ENCODE data around the gene LAMA2. TPM values are rescaled to one million over a fixed set of nuclear protein-coding genes. Genes with fewer than 3 reads are reported as not detected.

Gene LAMA2
- total and polyA plus RNA-seq, 2 of the 13 experiments (the other 11 are each of a cell fraction or from before 2014, with no cell fraction given): 0.11 to 0.28 TPM

- no peak for TF ChIP-seq ZNF816 (CRISPR knock-in tag; IDR thresholded peaks at IDR 0.05; ENCODE audit: borderline replicate concordance)
Observed at GRCh38 chr6:128952902-128953301, 70.0 kb downstream of the LAMA2 start (continued).

GRCh38 chr6:128954308-128955043, 71.5 kb downstream of the LAMA2 start:
- Histone ChIP-seq H3K79me2 (ENCODE audit: insufficient read depth, low read length) (no peaks in the 10 kb centered on the region), H3K36me3 (replicated peaks in 1 of 2; ENCODE audit: control insufficient read depth in 1 of 2, insufficient read depth in 2 of 2, low read length in 2 of 2) (no peaks in the 10 kb centered on the region), H3K9me3 (ENCODE audit: low read length) (no peaks in the 10 kb centered on the region), H3K27me3 (ENCODE audit: control insufficient read depth in 1 of 2, insufficient read depth in 2 of 2, low read length in 2 of 2) (no peaks in the 10 kb centered on the region), H3K4me3 (replicated peaks in 1 of 3; ENCODE audit: insufficient read depth in 1 of 3, low read depth in 2 of 3, low read length in 3 of 3) (no peak overlapping the region), H3K4me1 (ENCODE audit: insufficient read depth, low read length) (no peaks in the 10 kb centered on the region), H2AFZ (ENCODE audit: low read length) (no peak overlapping the region), H3K4me2 (ENCODE audit: low read depth, low read length) (no peak overlapping the region), H3K9ac (ENCODE audit: insufficient read depth, low read depth, low read length) (no peak overlapping the region), H4K20me1 (ENCODE audit: insufficient read depth, low read length) (no peaks in the 10 kb centered on the region), H3K27ac (ENCODE audit: extremely low read length, insufficient read depth, low read length) (no peak overlapping the region)
- in situ Hi-C loops (cut with HindIII; ENCODE audit: extremely low pct_ligation_motif_present, low pct_unique_long_range_greater_than_20kb): no loop called here
- CTCF ChIA-PET (ENCODE audit: low intra/inter-chr PET ratio, low total read pairs): no interaction called here
- DNase-seq (ENCODE audit: low spot score) (no peak), FAIRE-seq (no peak), ATAC-seq (no peak)
- BruUV-seq (replicated peaks): no TSS peak
- 0% methylated on average over 1 of the region's 1 CpG for WGBS (ENCODE audit: low lambda C conversion rate)
- intact Hi-C loops (cut with micrococcal nuclease; ENCODE audit: unreplicated experiment): no loop called here
- POLR2A ChIA-PET: no interaction called here
- TF ChIP-seq ZNF160 (CRISPR knock-in tag; IDR thresholded peaks at IDR 0.05) (no peak), MAFF (IDR thresholded peaks at IDR 0.05; ENCODE audit: low read depth, low read length) (peak; percentile 61; the same call in 1 of the 2 replicates), MAFK (conservative IDR thresholded peaks at IDR 0.05 in 1 of 2, IDR thresholded peaks at IDR 0.05 in 1 of 2; ENCODE audit: low read length in 2 of 2) (peak; percentile 39 to 69), SMARCE1 (IDR thresholded peaks at IDR 0.05; ENCODE audit: borderline replicate concordance) (no peak), FOXK1 (CRISPR knock-in tag; IDR thresholded peaks at IDR 0.05; ENCODE audit: borderline replicate concordance, low read depth) (no peak), PAF1 (CRISPR knock-in tag; IDR thresholded peaks at IDR 0.05) (no peak), LCORL (IDR thresholded peaks at IDR 0.05) (no peak), LCORL (CRISPR knock-in tag; IDR thresholded peaks at IDR 0.05) (no peak)

Measured in HepG2 (cell line).